ENCODE results near the gene ACTL8.

- TF ChIP-seq CTCF (IDR thresholded peaks at IDR 0.05; ENCODE audit: low read depth, low read length) (no peak), POLR2A (IDR thresholded peaks at IDR 0.05; ENCODE audit: extremely low read depth, insufficient read length) (no peak)
Measured at GRCh38 chr1:17875171-17875881, 120.2 kb downstream of the ACTL8 start.
